OCI-LY7 (cell line): ENCODE results near the gene TBCB.
"Not testable (repeated sequence)": the region's sequence is repeated elsewhere in the genome, so short reads cannot be mapped to it uniquely, and the experiment has no call there.

Experiments used
- EZH2phosphoT487 ChIP-seq: fragments of 200-600 bp; sonication (generic); IDR thresholded peaks from 2 replicates; pipeline ENCODE4 v1.6.1; 2018; ENCODE audit warnings: low read depth, borderline replicate concordance, mild to moderate bottlenecking, mixed run types, antibody characterized with exemption, low read length, moderate library complexity, mixed read lengths
- TF ChIP-seq, protein P1 (sequence below): fragments of 200-600 bp; sonication (generic); conservative IDR thresholded peaks from 2 replicates; pipeline ENCODE4 v1.5.1; 2014; ENCODE audit warnings: mild to moderate bottlenecking, antibody characterized with exemption, low read length, moderate library complexity, mixed read lengths

DNA sequence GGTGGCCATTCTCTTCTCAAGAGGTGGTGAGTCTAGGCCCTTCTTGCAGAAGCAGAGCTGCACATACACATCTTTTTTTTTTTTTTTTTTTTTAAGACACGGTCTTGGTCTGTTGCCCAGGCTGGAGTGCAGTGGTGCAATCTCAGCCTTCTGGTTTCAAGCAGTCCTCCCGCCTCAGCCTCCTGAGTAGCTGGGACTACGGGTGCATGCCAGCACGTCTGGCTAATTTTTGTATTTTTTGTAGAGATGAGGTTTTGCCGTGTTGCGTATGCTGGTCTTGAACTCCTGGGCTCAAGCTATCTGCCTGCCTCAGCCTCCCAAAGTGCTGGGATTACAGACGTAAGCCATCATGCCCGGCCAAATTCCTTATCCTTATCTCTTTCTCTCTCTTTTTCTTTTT lies 58.6 kb downstream of the TBCB start:
- not testable (repeated sequence) for TF ChIP-seq EZH2phosphoT487
- TF ChIP-seq, protein P1, sequence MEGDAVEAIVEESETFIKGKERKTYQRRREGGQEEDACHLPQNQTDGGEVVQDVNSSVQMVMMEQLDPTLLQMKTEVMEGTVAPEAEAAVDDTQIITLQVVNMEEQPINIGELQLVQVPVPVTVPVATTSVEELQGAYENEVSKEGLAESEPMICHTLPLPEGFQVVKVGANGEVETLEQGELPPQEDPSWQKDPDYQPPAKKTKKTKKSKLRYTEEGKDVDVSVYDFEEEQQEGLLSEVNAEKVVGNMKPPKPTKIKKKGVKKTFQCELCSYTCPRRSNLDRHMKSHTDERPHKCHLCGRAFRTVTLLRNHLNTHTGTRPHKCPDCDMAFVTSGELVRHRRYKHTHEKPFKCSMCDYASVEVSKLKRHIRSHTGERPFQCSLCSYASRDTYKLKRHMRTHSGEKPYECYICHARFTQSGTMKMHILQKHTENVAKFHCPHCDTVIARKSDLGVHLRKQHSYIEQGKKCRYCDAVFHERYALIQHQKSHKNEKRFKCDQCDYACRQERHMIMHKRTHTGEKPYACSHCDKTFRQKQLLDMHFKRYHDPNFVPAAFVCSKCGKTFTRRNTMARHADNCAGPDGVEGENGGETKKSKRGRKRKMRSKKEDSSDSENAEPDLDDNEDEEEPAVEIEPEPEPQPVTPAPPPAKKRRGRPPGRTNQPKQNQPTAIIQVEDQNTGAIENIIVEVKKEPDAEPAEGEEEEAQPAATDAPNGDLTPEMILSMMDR: not testable (repeated sequence)
